H1 (cell line): ENCODE data around the gene ZNF407. TPM values are rescaled to one million over a fixed set of nuclear protein-coding genes. Genes with fewer than 3 reads are reported as not detected.

Experiments used
- CTCF ChIA-PET: fragments of 300-600 bp; sonication (Branson Sonifier 250); formaldehyde crosslinking; loops from one replicate; lab custom pipeline; 2021; ENCODE audit not compliant: partially characterized antibody; lab: Charles Lee
- POLR2A ChIA-PET: fragments of 300-600 bp; sonication (Branson Sonifier 250); formaldehyde crosslinking; loops from one replicate; lab custom pipeline; 2021; ENCODE audit warnings: inconsistent platforms; ENCODE audit not compliant: partially characterized antibody; lab: Charles Lee
- DNase-seq, 2 experiments: peaks; one replicate each; pipeline versions ENCODE4 v3.0.0 to v3.0.0-alpha.2; 2010 to 2022; ENCODE audit warnings: low spot score in 2 of 2, low read depth in 1 of 2, mixed read lengths in 1 of 2
- FAIRE-seq: peaks from 2 replicates; lab custom pipeline; 2011; peaks lifted over from hg19 to GRCh38; lab: Jason Lieb, UNC
- H2AFZ ChIP-seq: 2 replicates; pipeline ENCODE4 v1.8.1; 2012; ENCODE audit warnings: low read length, inconsistent platforms
- H2AK5ac ChIP-seq: 2 replicates; pipeline ENCODE4 v1.6.1; 2013; ENCODE audit warnings: low read depth, low read length
- H2BK120ac ChIP-seq: replicated peaks from 2 replicates; pipeline ENCODE3; 2013; ENCODE audit warnings: low read depth, low read length, inconsistent platforms
- H2BK12ac ChIP-seq: 2 replicates; pipeline ENCODE4 v1.6.1; 2013; ENCODE audit warnings: low read depth, low read length
- H2BK15ac ChIP-seq: 2 replicates; pipeline ENCODE4 v1.6.1; 2013; ENCODE audit warnings: low read length
- H2BK20ac ChIP-seq: 2 replicates; pipeline ENCODE4 v1.6.1; 2013; ENCODE audit warnings: low read length
- H2BK5ac ChIP-seq: 2 replicates; pipeline ENCODE4 v1.6.1; 2013; ENCODE audit warnings: low read depth, low read length
- H3K14ac ChIP-seq: 2 replicates; pipeline ENCODE4 v1.6.1; 2013; ENCODE audit warnings: inconsistent platforms; ENCODE audit not compliant: insufficient read length
- H3K18ac ChIP-seq: 2 replicates; pipeline ENCODE4 v1.6.1; 2013; ENCODE audit warnings: low read length; ENCODE audit errors: extremely low read depth
- H3K23ac ChIP-seq: 2 replicates; pipeline ENCODE4 v1.6.1; 2013; ENCODE audit warnings: inconsistent platforms; ENCODE audit not compliant: insufficient read length
- H3K23me2 ChIP-seq: 2 replicates; pipeline ENCODE4 v1.6.1; 2013; ENCODE audit warnings: low read depth, low read length
- H3K27ac ChIP-seq: 2 replicates; pipeline ENCODE4 v1.6.1; 2011; ENCODE audit warnings: low read depth, low read length, inconsistent platforms
- H3K27me3 ChIP-seq, 4 experiments: replicated peaks in 1 of 4; 1 replicate in 1 of 4; 2 replicates in 3 of 4; pipeline versions ENCODE4 v1.6.1 to v1.8.1; 2011 to 2013; ENCODE audit warnings: low read length in 3 of 4, mild to moderate bottlenecking in 3 of 4, inconsistent platforms in 2 of 4, mixed read lengths in 2 of 4, moderate library complexity in 1 of 4; ENCODE audit not compliant: control insufficient read depth in 3 of 4, insufficient read depth in 3 of 4; ENCODE audit errors: extremely low read depth in 1 of 4
- H3K36me3 ChIP-seq, 4 experiments: 2 replicates each; pipeline versions ENCODE4 v1.6.1 to v1.8.1; 2011 to 2013; ENCODE audit warnings: mild to moderate bottlenecking in 4 of 4, low read length in 3 of 4, moderate library complexity in 2 of 4, control low read depth in 1 of 4, inconsistent platforms in 1 of 4; ENCODE audit not compliant: insufficient read depth in 4 of 4, control insufficient read depth in 2 of 4
- H3K4ac ChIP-seq: replicated peaks from 2 replicates; pipeline ENCODE3; 2013; ENCODE audit warnings: low read length, low read depth, mixed read lengths, inconsistent platforms; ENCODE audit not compliant: insufficient read length
- H3K4me1 ChIP-seq, 4 experiments: replicated peaks in 1 of 4; 1 replicate in 1 of 4; 2 replicates in 3 of 4; pipeline versions ENCODE4 v1.6.1 to v1.8.1; 2011 to 2013; ENCODE audit warnings: low read length in 3 of 4, inconsistent platforms in 2 of 4, mixed read lengths in 1 of 4; ENCODE audit not compliant: insufficient read depth in 4 of 4, control insufficient read depth in 3 of 4
- H3K4me2 ChIP-seq, 2 experiments: 2 replicates each; pipeline versions ENCODE4 v1.6.1 to v1.8.1; 2011 to 2013; ENCODE audit warnings: low read depth in 2 of 2, low read length in 2 of 2, control low read depth in 1 of 2, inconsistent platforms in 1 of 2, mild to moderate bottlenecking in 1 of 2; ENCODE audit not compliant: insufficient read depth in 1 of 2
- H3K4me3 ChIP-seq, 4 experiments: fragments of 200-600, 300-600 bp in 1 of 4; sonication (generic), shearing (Covaris generic), sonication (Bioruptor Twin) in 1 of 4; 2 replicates each; pipeline versions ENCODE4 v1.5.1 to v1.8.1; 2011 to 2016; ENCODE audit warnings: low read length in 4 of 4, low read depth in 3 of 4, control low read depth in 2 of 4, inconsistent platforms in 2 of 4, mild to moderate bottlenecking in 2 of 4, mixed read lengths in 1 of 4, moderate library complexity in 1 of 4; ENCODE audit not compliant: insufficient read depth in 2 of 4; ENCODE audit errors: extremely low read depth in 1 of 4
- H3K56ac ChIP-seq: replicated peaks from 2 replicates; pipeline ENCODE3; 2013; ENCODE audit warnings: low read depth, mild to moderate bottlenecking, mixed read lengths, low read length, inconsistent platforms; ENCODE audit not compliant: insufficient read length
- H3K79me1 ChIP-seq: 2 replicates; pipeline ENCODE4 v1.6.1; 2013; ENCODE audit warnings: low read depth, low read length, control low read depth
- H3K79me2 ChIP-seq, 2 experiments: 2 replicates each; pipeline versions ENCODE4 v1.6.1 to v1.8.1; 2012 to 2013; ENCODE audit warnings: low read length in 2 of 2, mild to moderate bottlenecking in 2 of 2, inconsistent platforms in 1 of 2; ENCODE audit not compliant: insufficient read depth in 2 of 2, control insufficient read depth in 1 of 2
- H3K9ac ChIP-seq, 4 experiments: replicated peaks in 1 of 4; 1 replicate in 1 of 4; 2 replicates in 3 of 4; pipeline versions ENCODE4 v1.6.1 to v1.8.1; 2011 to 2013; ENCODE audit warnings: low read depth in 3 of 4, low read length in 3 of 4, control low read depth in 2 of 4, mild to moderate bottlenecking in 2 of 4, moderate library complexity in 2 of 4, inconsistent platforms in 1 of 4; ENCODE audit errors: extremely low read depth in 1 of 4
- H3K9me3 ChIP-seq, 2 experiments: 2 replicates each; pipeline versions ENCODE4 v1.6.1 to v1.8.1; 2012 to 2013; ENCODE audit warnings: mild to moderate bottlenecking in 2 of 2, moderate library complexity in 2 of 2, control low read depth in 1 of 2, inconsistent platforms in 1 of 2, low read depth in 1 of 2, low read length in 1 of 2, mixed read lengths in 1 of 2; ENCODE audit not compliant: insufficient read depth in 2 of 2
- H4K20me1 ChIP-seq, 2 experiments: replicated peaks in 1 of 2; 2 replicates each; pipeline versions ENCODE3 to v1.8.1; 2011 to 2013; ENCODE audit warnings: inconsistent platforms in 2 of 2, low read length in 2 of 2, mild to moderate bottlenecking in 1 of 2; ENCODE audit not compliant: insufficient read depth in 2 of 2, control insufficient read depth in 1 of 2
- H4K5ac ChIP-seq: 2 replicates; pipeline ENCODE4 v1.6.1; 2013; ENCODE audit warnings: low read length, low read depth, mixed read lengths, inconsistent platforms; ENCODE audit not compliant: insufficient read length
- H4K8ac ChIP-seq: 2 replicates; pipeline ENCODE4 v1.8.0; 2013; ENCODE audit warnings: mild to moderate bottlenecking, moderate library complexity, low read length, inconsistent platforms; ENCODE audit not compliant: insufficient read depth; ENCODE audit errors: extremely low read depth
- H4K91ac ChIP-seq: replicated peaks from 2 replicates; pipeline ENCODE3; 2013; ENCODE audit warnings: low read length, mixed read lengths, inconsistent platforms; ENCODE audit not compliant: insufficient read length
- ASH2L ChIP-seq: fragments of 200-600, 300-600 bp; sonication (generic); IDR thresholded peaks from one replicate; pipeline ENCODE4 v1.7.1; 2017; ENCODE audit warnings: low read length
- BACH1 ChIP-seq: IDR thresholded peaks from 2 replicates; pipeline ENCODE4 v1.6.1; 2012; ENCODE audit warnings: low read length, improper control_type of control experiment
- CBX5 ChIP-seq: fragments of 300-800, 300-1000 bp; sonication (generic); IDR thresholded peaks from 2 replicates; pipeline ENCODE4 v1.7.1; 2016; ENCODE audit warnings: antibody characterized with exemption, low read length, low read depth
- KDM1A ChIP-seq: fragments of 200-600, 300-600 bp; sonication (generic); IDR thresholded peaks from 2 replicates; pipeline ENCODE4 v1.7.1; 2016; ENCODE audit warnings: mild to moderate bottlenecking, low read length, borderline replicate concordance
- NANOG ChIP-seq: IDR thresholded peaks from 2 replicates; pipeline ENCODE4 v1.6.1; 2011; ENCODE audit warnings: low read length, low read depth, mild to moderate bottlenecking, inconsistent platforms; ENCODE audit not compliant: insufficient read depth, poor library complexity, severe bottlenecking
- PHF8 ChIP-seq: fragments of 200-600 bp; sonication (generic); conservative IDR thresholded peaks from 2 replicates; pipeline ENCODE4 v1.7.1; 2012; ENCODE audit warnings: low read depth, mild to moderate bottlenecking, inconsistent platforms, low read length, moderate library complexity
- RFX5 ChIP-seq: IDR thresholded peaks from 2 replicates; pipeline ENCODE4 v1.6.1; 2011; ENCODE audit warnings: low read depth, low read length, improper control_type of control experiment, borderline replicate concordance
- SAP30 ChIP-seq: fragments of 300-600 bp; sonication (generic); IDR thresholded peaks from 2 replicates; pipeline ENCODE4 v1.7.1; 2012; ENCODE audit warnings: low read length, moderate library complexity, mild to moderate bottlenecking, inconsistent platforms; ENCODE audit not compliant: insufficient read depth, insufficient replicate concordance
- TAF1 ChIP-seq: IDR thresholded peaks from 2 replicates; pipeline ENCODE4 v1.6.1; 2011; ENCODE audit warnings: mild to moderate bottlenecking, low read depth, low read length
- WGBS, 2 experiments: shearing (Covaris generic) in 1 of 2; methylation state at CpG; one replicate each; pipeline versions ENCODE4 v1.1.6 to v1.1.7; 2013 to 2015; ENCODE audit warnings: low lambda C conversion rate in 2 of 2, mixed read lengths in 2 of 2, inconsistent platforms in 1 of 2, low coverage in 1 of 2, missing lambda C conversion rate in 1 of 2; ENCODE audit not compliant: insufficient replicate concordance in 2 of 2, insufficient coverage in 1 of 2, insufficient read length in 1 of 2; ENCODE audit errors: extremely low coverage in 1 of 2, missing lambda C conversion rate in 1 of 2; 5-methylcytosine and 5-hydroxymethylcytosine counted together
- polyA plus RNA-seq, 7 experiments: library from polyadenylated mRNA; depleted of rRNA in 3 of 7; stranded (reverse) in 5 of 7; unstranded in 2 of 7; fragments of >200 nt in 5 of 7; fragments of 200-250 nt in 2 of 7; gene quantifications; 1 replicate in 5 of 7; 2 replicates in 1 of 7; 4 replicates in 1 of 7; pipeline versions ENCODE4 v1.2.1 to v1.2.3, GENCODE V29; 2011 to 2013; ENCODE audit warnings: missing spikeins in 2 of 7, mixed read lengths in 2 of 7
- total RNA-seq: library from RNA; stranded (reverse); fragmentation: NEBNext Ultra II Directional; extraction: Animal tissue kit (Norgen Biotek cat#: 25700); gene quantifications from 2 replicates; pipeline ENCODE4 v1.2.1, GENCODE V29; 2021

ZNF407 gene
- total and polyA plus RNA-seq, 2 of the 8 experiments (the other 6 are each of a cell fraction or from before 2014, with no cell fraction given), result 1.5 to 6.8 TPM

GRCh38 chr18:74898965-74899364 is 301.3 kb downstream of the ZNF407 start:
- 79% methylated on average over 3 of the region's 3 CpGs; no CpG with 5 or more reads in 1 of the 2 experiments for WGBS, 2 experiments
- no peaks in the 10 kb centered on the region for H3K79me2 ChIP-seq

More at GRCh38 chr18:74898965-74899364, 301.3 kb downstream of the ZNF407 start:
- CTCF ChIA-PET, result interaction anchor here (1.3 kb wide), 2 partner anchors 34 to 65 kb away, joined by 4 read pairs; no protein-coding TSS in a partner anchor
- Histone ChIP-seq H2BK12ac (no peak overlapping the region), H2BK20ac (no peak overlapping the region), H3K4me3 (no peak overlapping the region), H3K4ac (no peak overlapping the region), H3K56ac (no peak overlapping the region), H3K27me3 (no peaks in the 10 kb centered on the region), H3K79me1 (no peaks in the 10 kb centered on the region), H3K9ac (no peak overlapping the region), H3K36me3 (no peaks in the 10 kb centered on the region), H3K4me1 (peaks cover 0 to 3% (median 0%) of the 10 kb centered on the region in 4 experiments; a peak in 1 of 7 replicates), H4K20me1 (no peaks in the 10 kb centered on the region), H4K91ac (no peak overlapping the region), H2BK15ac (no peak overlapping the region), H3K9me3 (no peaks in the 10 kb centered on the region), H4K5ac (no peak overlapping the region), H3K23ac (no peak overlapping the region), H3K23me2 (no peaks in the 10 kb centered on the region), H3K18ac (no peak overlapping the region), H2BK120ac (no peak overlapping the region), H2AK5ac (no peak overlapping the region), H3K4me2 (no peak overlapping the region), H4K8ac (no peak overlapping the region), H2BK5ac (no peak overlapping the region), H3K14ac (no peak overlapping the region), H3K27ac (no peak overlapping the region), H2AFZ (no peak overlapping the region)
- TF ChIP-seq NANOG, result no peak
- TF ChIP-seq TAF1, result no peak
- no peak for TF ChIP-seq SAP30
- TF ChIP-seq CBX5, result no peak
- no peak for TF ChIP-seq RFX5
- no peak for TF ChIP-seq ASH2L
- no peak for TF ChIP-seq PHF8
- TF ChIP-seq KDM1A, result no peak
- TF ChIP-seq BACH1, result no peak
- POLR2A ChIA-PET, result no interaction called here
- no peak for FAIRE-seq
- DNase-seq, result no peak
